Hepatocyte (in vitro differentiated cells): Measurements from ENCODE around the gene ZNF536.

Experiments
- EZH2 ChIP-seq: fragments of 200-600 bp; sonication (generic); IDR thresholded peaks from 2 replicates; pipeline ENCODE4 v1.6.1; 2016; ENCODE audit warnings: antibody characterized with exemption, mild to moderate bottlenecking, borderline replicate concordance
- EZH2phosphoT487 ChIP-seq: fragments of 200-600 bp; sonication (generic); IDR thresholded peaks from one replicate; pipeline ENCODE4 v1.6.1; 2018; ENCODE audit warnings: antibody characterized with exemption, mild to moderate bottlenecking, low read depth, moderate library complexity; ENCODE audit not compliant: unreplicated experiment, severe bottlenecking
- TF ChIP-seq, protein P1 (sequence below): fragments of 200-600 bp; sonication (generic); IDR thresholded peaks from 2 replicates; pipeline ENCODE4 v1.5.1; 2016; ENCODE audit warnings: antibody characterized with exemption, mild to moderate bottlenecking; ENCODE audit not compliant: poor library complexity

DNA sequence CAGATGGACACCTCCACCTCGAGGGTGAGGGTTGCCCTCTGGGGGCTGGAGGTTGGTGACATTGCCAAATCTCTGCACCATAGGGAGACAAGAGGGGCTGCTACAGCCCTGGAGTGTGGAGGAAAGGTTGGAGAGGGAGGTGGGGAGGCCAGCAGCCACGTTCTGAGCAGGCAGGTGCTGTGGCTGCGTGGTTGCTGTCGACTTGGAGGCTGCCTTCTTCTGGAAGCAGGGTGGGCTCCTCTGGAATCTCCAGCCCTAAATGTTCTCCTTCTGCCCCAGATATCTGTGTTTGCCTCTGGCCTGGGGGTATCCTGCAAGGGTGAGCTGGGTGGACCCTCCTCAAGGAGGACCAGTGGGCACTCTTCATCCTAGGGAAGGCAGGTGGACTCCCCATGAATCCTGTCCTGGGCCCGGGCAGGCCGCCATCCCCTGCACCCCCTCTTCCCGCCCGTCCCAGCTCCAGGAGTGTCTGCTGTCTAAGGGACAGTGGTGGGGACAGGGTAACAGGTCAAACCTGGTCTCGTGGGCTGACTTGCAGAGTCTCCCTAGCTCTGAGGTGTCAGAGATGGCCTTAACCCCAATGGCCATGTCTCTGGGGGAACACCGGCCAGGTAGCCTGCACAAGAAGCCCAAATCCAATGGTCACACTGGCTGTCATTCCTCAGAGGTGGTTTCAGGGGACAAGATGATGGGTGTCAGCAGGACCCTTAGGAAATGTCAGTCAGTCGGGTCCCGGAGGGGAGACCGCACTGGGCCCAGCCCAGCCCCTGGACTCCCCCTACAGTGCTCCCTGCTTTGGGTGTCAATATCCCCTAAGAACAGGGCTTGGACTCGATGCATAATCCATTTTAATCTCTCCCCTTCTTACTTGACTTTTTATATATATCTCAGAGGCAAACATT, 32.3 kb upstream of the ZNF536 start:
- TF ChIP-seq, protein P1, sequence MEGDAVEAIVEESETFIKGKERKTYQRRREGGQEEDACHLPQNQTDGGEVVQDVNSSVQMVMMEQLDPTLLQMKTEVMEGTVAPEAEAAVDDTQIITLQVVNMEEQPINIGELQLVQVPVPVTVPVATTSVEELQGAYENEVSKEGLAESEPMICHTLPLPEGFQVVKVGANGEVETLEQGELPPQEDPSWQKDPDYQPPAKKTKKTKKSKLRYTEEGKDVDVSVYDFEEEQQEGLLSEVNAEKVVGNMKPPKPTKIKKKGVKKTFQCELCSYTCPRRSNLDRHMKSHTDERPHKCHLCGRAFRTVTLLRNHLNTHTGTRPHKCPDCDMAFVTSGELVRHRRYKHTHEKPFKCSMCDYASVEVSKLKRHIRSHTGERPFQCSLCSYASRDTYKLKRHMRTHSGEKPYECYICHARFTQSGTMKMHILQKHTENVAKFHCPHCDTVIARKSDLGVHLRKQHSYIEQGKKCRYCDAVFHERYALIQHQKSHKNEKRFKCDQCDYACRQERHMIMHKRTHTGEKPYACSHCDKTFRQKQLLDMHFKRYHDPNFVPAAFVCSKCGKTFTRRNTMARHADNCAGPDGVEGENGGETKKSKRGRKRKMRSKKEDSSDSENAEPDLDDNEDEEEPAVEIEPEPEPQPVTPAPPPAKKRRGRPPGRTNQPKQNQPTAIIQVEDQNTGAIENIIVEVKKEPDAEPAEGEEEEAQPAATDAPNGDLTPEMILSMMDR: no peak
- TF ChIP-seq EZH2phosphoT487: no peak
- no peak for TF ChIP-seq EZH2
